ENCODE measurements around the gene KMT2E.

KMT2E gene

GRCh38 chr7:104967595-104967994 lies 46.4 kb upstream of the KMT2E start:
- no peak overlapping the region for H2AFZ ChIP-seq (ENCODE audit: low read length)
- no peaks in the 10 kb centered on the region for H3K36me3 ChIP-seq (replicated peaks in 1 of 2; ENCODE audit: control insufficient read depth in 2 of 2, insufficient read depth in 2 of 2, low read length in 2 of 2)
- no peak overlapping the region for H3K4ac ChIP-seq (ENCODE audit: low read length)
- no peaks in the 10 kb centered on the region for H3K79me1 ChIP-seq (ENCODE audit: low read depth, low read length)
- no peak overlapping the region for H4K91ac ChIP-seq (ENCODE audit: low read depth, low read length, poor library complexity)
- no peak for DNase-seq (ENCODE audit: low spot score)
- H2BK5ac ChIP-seq (ENCODE audit: low read length) = no peak overlapping the region
- H3K9ac ChIP-seq (ENCODE audit: low read depth, low read length, poor library complexity) = no peak overlapping the region
- H3K14ac ChIP-seq (ENCODE audit: low read length) = no peak overlapping the region
- peaks cover 0 to 2% of the 10 kb centered on the region in 2 donors for H3K4me1 ChIP-seq (ENCODE audit: control insufficient read depth in 2 of 2, insufficient read depth in 1 of 2, low read depth in 1 of 2, low read length in 2 of 2)
- H4K8ac ChIP-seq (ENCODE audit: low read depth, low read length) = no peak overlapping the region
- H2BK120ac ChIP-seq (ENCODE audit: low read depth, low read length) = no peak overlapping the region
- no peak overlapping the region for H2BK12ac ChIP-seq (ENCODE audit: low read length)
- no peak overlapping the region for H2AK5ac ChIP-seq (ENCODE audit: low read depth, low read length)
- H2BK15ac ChIP-seq (ENCODE audit: low read length) = no peak overlapping the region
- H3K27me3 ChIP-seq (ENCODE audit: control insufficient read depth in 3 of 3, insufficient read depth in 3 of 3, low read depth in 1 of 3, low read length in 3 of 3) = no peaks in the 10 kb centered on the region
- WGBS, 2 donors (ENCODE audit: extremely low coverage in 2 of 2, insufficient read length in 2 of 2, insufficient replicate concordance in 1 of 2) = no CpG with 5 or more reads among the region's 4 CpGs
- H3K4me3 ChIP-seq (ENCODE audit: low read length in 2 of 2) = no peak overlapping the region
- H3K23ac ChIP-seq (ENCODE audit: low read depth, low read length, poor library complexity) = no peak overlapping the region
- H3K18ac ChIP-seq (ENCODE audit: low read length) = no peak overlapping the region
- H3K27ac ChIP-seq (replicated peaks; ENCODE audit: low read length) = no peak overlapping the region
- H3K4me2 ChIP-seq (ENCODE audit: insufficient read depth, low read length, poor library complexity, severe bottlenecking) = no peak overlapping the region
- peaks cover 2 to 11% of the 10 kb centered on the region in 2 donors for H3K9me3 ChIP-seq (replicated peaks in 1 of 2; ENCODE audit: control insufficient read depth in 2 of 2, insufficient read depth in 1 of 2, low read depth in 1 of 2, low read length in 2 of 2)

GRCh38 chr7:104968648-104969047 lies 45.4 kb upstream of the KMT2E start:
- Histone ChIP-seq H3K4me3 (ENCODE audit: low read length in 2 of 2) (no peak overlapping the region), H3K9me3 (replicated peaks in 1 of 2; ENCODE audit: control insufficient read depth in 2 of 2, insufficient read depth in 1 of 2, low read depth in 1 of 2, low read length in 2 of 2) (peaks cover 2 to 6% of the 10 kb centered on the region in 2 donors), H3K79me1 (ENCODE audit: low read depth, low read length) (no peaks in the 10 kb centered on the region), H3K9ac (ENCODE audit: low read depth, low read length, poor library complexity) (no peak overlapping the region), H3K36me3 (replicated peaks in 1 of 2; ENCODE audit: control insufficient read depth in 2 of 2, insufficient read depth in 2 of 2, low read length in 2 of 2) (peaks cover 0 to 2% of the 10 kb centered on the region in 2 donors), H2BK15ac (ENCODE audit: low read length) (no peak overlapping the region), H3K18ac (ENCODE audit: low read length) (no peak overlapping the region), H2BK12ac (ENCODE audit: low read length) (no peak overlapping the region), H2BK5ac (ENCODE audit: low read length) (no peak overlapping the region), H2AFZ (ENCODE audit: low read length) (no peak overlapping the region), H3K4me2 (ENCODE audit: insufficient read depth, low read length, poor library complexity, severe bottlenecking) (no peak overlapping the region), H4K8ac (ENCODE audit: low read depth, low read length) (no peak overlapping the region), H3K27ac (replicated peaks; ENCODE audit: low read length) (no peak overlapping the region), H2AK5ac (ENCODE audit: low read depth, low read length) (no peak overlapping the region), H4K91ac (ENCODE audit: low read depth, low read length, poor library complexity) (no peak overlapping the region), H3K4ac (ENCODE audit: low read length) (no peak overlapping the region), H3K14ac (ENCODE audit: low read length) (no peak overlapping the region), H2BK120ac (ENCODE audit: low read depth, low read length) (no peak overlapping the region), H3K23ac (ENCODE audit: low read depth, low read length, poor library complexity) (no peak overlapping the region), H3K27me3 (ENCODE audit: control insufficient read depth in 3 of 3, insufficient read depth in 3 of 3, low read depth in 1 of 3, low read length in 3 of 3) (no peaks in the 10 kb centered on the region), H3K4me1 (ENCODE audit: control insufficient read depth in 2 of 2, insufficient read depth in 1 of 2, low read depth in 1 of 2, low read length in 2 of 2) (peaks cover 0 to 2% of the 10 kb centered on the region in 2 donors)
- no peak for DNase-seq (ENCODE audit: low spot score)
- WGBS, 2 donors (ENCODE audit: extremely low coverage in 2 of 2, insufficient read length in 2 of 2, insufficient replicate concordance in 1 of 2) = no CpG with 5 or more reads among the region's 2 CpGs

- H2BK15ac ChIP-seq (ENCODE audit: low read length) = no peak overlapping the region
- H2BK12ac ChIP-seq (ENCODE audit: low read length) = no peak overlapping the region
- no peaks in the 10 kb centered on the region for H3K79me1 ChIP-seq (ENCODE audit: low read depth, low read length)
- H2BK120ac ChIP-seq (ENCODE audit: low read depth, low read length) = no peak overlapping the region
- no peak overlapping the region for H2BK5ac ChIP-seq (ENCODE audit: low read length)
- no peaks in the 10 kb centered on the region for H3K27me3 ChIP-seq (ENCODE audit: control insufficient read depth in 3 of 3, insufficient read depth in 3 of 3, low read depth in 1 of 3, low read length in 3 of 3)
- no CpG with 5 or more reads among the region's 2 CpGs for WGBS, 2 donors (ENCODE audit: extremely low coverage in 2 of 2, insufficient read length in 2 of 2, insufficient replicate concordance in 1 of 2)
- no peak overlapping the region for H3K14ac ChIP-seq (ENCODE audit: low read length)
- no peak overlapping the region for H2AK5ac ChIP-seq (ENCODE audit: low read depth, low read length)
- no peak overlapping the region for H3K4me2 ChIP-seq (ENCODE audit: insufficient read depth, low read length, poor library complexity, severe bottlenecking)
- H4K8ac ChIP-seq (ENCODE audit: low read depth, low read length) = no peak overlapping the region
- H3K9me3 ChIP-seq (replicated peaks in 1 of 2; ENCODE audit: control insufficient read depth in 2 of 2, insufficient read depth in 1 of 2, low read depth in 1 of 2, low read length in 2 of 2) = peaks cover 1 to 3% of the 10 kb centered on the region in 2 donors
- DNase-seq (ENCODE audit: low spot score) = no peak
- H3K36me3 ChIP-seq (replicated peaks in 1 of 2; ENCODE audit: control insufficient read depth in 2 of 2, insufficient read depth in 2 of 2, low read length in 2 of 2) = peaks cover 0 to 5% of the 10 kb centered on the region in 2 donors
- no peak overlapping the region for H3K4me3 ChIP-seq (ENCODE audit: low read length in 2 of 2)
- no peak overlapping the region for H3K18ac ChIP-seq (ENCODE audit: low read length)
- H3K23ac ChIP-seq (ENCODE audit: low read depth, low read length, poor library complexity) = no peak overlapping the region
- H3K4me1 ChIP-seq (ENCODE audit: control insufficient read depth in 2 of 2, insufficient read depth in 1 of 2, low read depth in 1 of 2, low read length in 2 of 2) = peaks cover 0 to 2% of the 10 kb centered on the region in 2 donors
- no peak overlapping the region for H4K91ac ChIP-seq (ENCODE audit: low read depth, low read length, poor library complexity)
- H2AFZ ChIP-seq (ENCODE audit: low read length) = no peak overlapping the region
- no peak overlapping the region for H3K4ac ChIP-seq (ENCODE audit: low read length)
- H3K9ac ChIP-seq (ENCODE audit: low read depth, low read length, poor library complexity) = no peak overlapping the region
- no peak overlapping the region for H3K27ac ChIP-seq (replicated peaks; ENCODE audit: low read length)
Measured at GRCh38 chr7:104969183-104969582, 44.8 kb upstream of the KMT2E start.

- H2AK5ac ChIP-seq (ENCODE audit: low read depth, low read length) = no peak overlapping the region
- H3K27ac ChIP-seq (replicated peaks; ENCODE audit: low read length) = no peak overlapping the region
- H4K91ac ChIP-seq (ENCODE audit: low read depth, low read length, poor library complexity) = no peak overlapping the region
- H3K9me3 ChIP-seq (replicated peaks in 1 of 2; ENCODE audit: control insufficient read depth in 2 of 2, insufficient read depth in 1 of 2, low read depth in 1 of 2, low read length in 2 of 2) = peaks cover 0 to 1% of the 10 kb centered on the region in 2 donors
- peak overlapping the region; percentile 13 for H3K18ac ChIP-seq (ENCODE audit: low read length)
- H2BK120ac ChIP-seq (ENCODE audit: low read depth, low read length) = no peak overlapping the region
- H2AFZ ChIP-seq (ENCODE audit: low read length) = no peak overlapping the region
- H2BK12ac ChIP-seq (ENCODE audit: low read length) = no peak overlapping the region
- H3K4me1 ChIP-seq (ENCODE audit: control insufficient read depth in 2 of 2, insufficient read depth in 1 of 2, low read depth in 1 of 2, low read length in 2 of 2) = peaks cover 0 to 2% of the 10 kb centered on the region in 2 donors
- H3K23ac ChIP-seq (ENCODE audit: low read depth, low read length, poor library complexity) = no peak overlapping the region
- no CpG with 5 or more reads among the region's 3 CpGs for WGBS, 2 donors (ENCODE audit: extremely low coverage in 2 of 2, insufficient read length in 2 of 2, insufficient replicate concordance in 1 of 2)
- no peaks in the 10 kb centered on the region for H3K27me3 ChIP-seq (ENCODE audit: control insufficient read depth in 3 of 3, insufficient read depth in 3 of 3, low read depth in 1 of 3, low read length in 3 of 3)
- no peak overlapping the region for H3K4ac ChIP-seq (ENCODE audit: low read length)
- H3K4me2 ChIP-seq (ENCODE audit: insufficient read depth, low read length, poor library complexity, severe bottlenecking) = no peak overlapping the region
- H3K36me3 ChIP-seq (replicated peaks in 1 of 2; ENCODE audit: control insufficient read depth in 2 of 2, insufficient read depth in 2 of 2, low read length in 2 of 2) = peaks cover 0 to 8% of the 10 kb centered on the region in 2 donors
- H3K14ac ChIP-seq (ENCODE audit: low read length) = no peak overlapping the region
- H3K79me1 ChIP-seq (ENCODE audit: low read depth, low read length) = no peaks in the 10 kb centered on the region
- H2BK15ac ChIP-seq (ENCODE audit: low read length) = no peak overlapping the region
- H4K8ac ChIP-seq (ENCODE audit: low read depth, low read length) = no peak overlapping the region
- no peak overlapping the region for H2BK5ac ChIP-seq (ENCODE audit: low read length)
- no peak for DNase-seq (ENCODE audit: low spot score)
- H3K4me3 ChIP-seq (ENCODE audit: low read length in 2 of 2) = no peak overlapping the region
- H3K9ac ChIP-seq (ENCODE audit: low read depth, low read length, poor library complexity) = no peak overlapping the region
Measured at GRCh38 chr7:104971290-104972071, 42.5 kb upstream of the KMT2E start.

All from neuronal stem cell (in vitro differentiated cells).